H9 (cell line): ENCODE data around the gene R3HDM1. TPM values are rescaled to one million over a fixed set of nuclear protein-coding genes. Genes with fewer than 3 reads are reported as not detected.

Source experiments
- DNase-seq: peaks from one replicate; pipeline ENCODE4 v3.0.0-alpha.2; 2017
- H2AFZ ChIP-seq: one replicate; pipeline ENCODE4 v1.6.1; 2013; ENCODE audit warnings: mild to moderate bottlenecking, low read length, control low read depth, moderate library complexity
- H2AK5ac ChIP-seq: 2 replicates; pipeline ENCODE4 v1.6.1; 2013; ENCODE audit warnings: low read length, control low read depth, mixed read lengths; ENCODE audit not compliant: insufficient read length
- H2BK120ac ChIP-seq: one replicate; pipeline ENCODE4 v1.6.1; 2013; ENCODE audit warnings: low read depth, mild to moderate bottlenecking, low read length, control low read depth, inconsistent platforms; ENCODE audit not compliant: poor library complexity, severe bottlenecking
- H2BK12ac ChIP-seq: 2 replicates; pipeline ENCODE4 v1.6.1; 2013; ENCODE audit warnings: low read length, control low read depth, mixed read lengths, low read depth; ENCODE audit not compliant: insufficient read length
- H2BK15ac ChIP-seq: 2 replicates; pipeline ENCODE4 v1.6.1; 2013; ENCODE audit warnings: low read depth, low read length, control low read depth
- H2BK20ac ChIP-seq: one replicate; pipeline ENCODE4 v1.6.1; 2013; ENCODE audit warnings: low read depth, mild to moderate bottlenecking, low read length, control low read depth, inconsistent platforms; ENCODE audit not compliant: poor library complexity, severe bottlenecking
- H2BK5ac ChIP-seq: 2 replicates; pipeline ENCODE4 v1.6.1; 2013; ENCODE audit warnings: low read length, control low read depth, mixed read lengths; ENCODE audit not compliant: insufficient read length
- H3K14ac ChIP-seq: 2 replicates; pipeline ENCODE4 v1.6.1; 2013; ENCODE audit warnings: low read length, control low read depth; ENCODE audit not compliant: insufficient read depth
- H3K18ac ChIP-seq: 2 replicates; pipeline ENCODE4 v1.6.1; 2013; ENCODE audit warnings: low read depth, mild to moderate bottlenecking, mixed read lengths, low read length, control low read depth; ENCODE audit not compliant: insufficient read length
- H3K23ac ChIP-seq: 2 replicates; pipeline ENCODE4 v1.6.1; 2013; ENCODE audit warnings: low read length, control low read depth, mixed read lengths, low read depth; ENCODE audit not compliant: insufficient read length
- H3K23me2 ChIP-seq: 2 replicates; pipeline ENCODE4 v1.6.1; 2013; ENCODE audit warnings: low read depth, mild to moderate bottlenecking, mixed read lengths, low read length, control low read depth; ENCODE audit not compliant: insufficient read length, poor library complexity, severe bottlenecking
- H3K27ac ChIP-seq: 2 replicates; pipeline ENCODE4 v1.5.1; 2013; ENCODE audit warnings: low read length, control low read depth, mixed read lengths, low read depth; ENCODE audit not compliant: insufficient read length
- H3K27me3 ChIP-seq: 2 replicates; pipeline ENCODE4 v1.6.1; 2013; ENCODE audit warnings: low read length, control low read depth, inconsistent platforms; ENCODE audit not compliant: insufficient read depth
- H3K4ac ChIP-seq: 2 replicates; pipeline ENCODE4 v1.6.1; 2013; ENCODE audit warnings: low read depth, mild to moderate bottlenecking, control low read depth, inconsistent platforms, low read length, moderate library complexity
- H3K4me1 ChIP-seq: 2 replicates; pipeline ENCODE4 v1.6.1; 2013; ENCODE audit warnings: low read length, control low read depth, inconsistent platforms; ENCODE audit not compliant: insufficient read depth
- H3K4me2 ChIP-seq: 2 replicates; pipeline ENCODE4 v1.6.1; 2013; ENCODE audit warnings: low read length, control low read depth, mixed read lengths; ENCODE audit not compliant: insufficient read length, insufficient read depth
- H3K56ac ChIP-seq: 2 replicates; pipeline ENCODE4 v1.6.1; 2013; ENCODE audit warnings: low read depth, mild to moderate bottlenecking, mixed read lengths, low read length, control low read depth; ENCODE audit not compliant: insufficient read length
- H3K79me1 ChIP-seq: 2 replicates; pipeline ENCODE4 v1.6.1; 2013; ENCODE audit warnings: low read depth, mild to moderate bottlenecking, moderate library complexity, low read length, control low read depth, inconsistent platforms; ENCODE audit not compliant: insufficient read depth, poor library complexity, severe bottlenecking
- H3K79me2 ChIP-seq: 2 replicates; pipeline ENCODE4 v1.6.1; 2013; ENCODE audit warnings: low read length, control low read depth, inconsistent platforms; ENCODE audit not compliant: insufficient read depth
- H3K9ac ChIP-seq: 2 replicates; pipeline ENCODE4 v1.6.1; 2013; ENCODE audit warnings: low read length, control low read depth, mixed read lengths; ENCODE audit not compliant: insufficient read length; ENCODE audit errors: extremely low read depth
- H3K9me3 ChIP-seq: one replicate; pipeline ENCODE4 v1.6.1; 2013; ENCODE audit warnings: low read depth, low read length, inconsistent platforms; ENCODE audit not compliant: control insufficient read depth
- H3T11ph ChIP-seq: one replicate; pipeline ENCODE4 v1.6.1; 2013; ENCODE audit warnings: mild to moderate bottlenecking, low read length, control low read depth, inconsistent platforms
- H4K20me1 ChIP-seq: one replicate; pipeline ENCODE4 v1.6.1; 2013; ENCODE audit not compliant: control insufficient read depth, insufficient read length, insufficient read depth
- H4K5ac ChIP-seq: 2 replicates; pipeline ENCODE4 v1.6.1; 2013; ENCODE audit warnings: low read depth, mild to moderate bottlenecking, mixed read lengths, low read length, control low read depth; ENCODE audit not compliant: insufficient read length
- H4K8ac ChIP-seq: replicated peaks from 2 replicates; pipeline ENCODE4 v1.6.1; 2013; ENCODE audit warnings: low read length, control low read depth, mixed read lengths, low read depth; ENCODE audit not compliant: insufficient read length
- H4K91ac ChIP-seq: 2 replicates; pipeline ENCODE4 v1.6.1; 2013; ENCODE audit warnings: low read depth, mild to moderate bottlenecking, moderate library complexity, mixed read lengths, low read length, control low read depth; ENCODE audit not compliant: insufficient read length
- H3K27ac Mint-ChIP-seq, 3 experiments: 2 replicates in 2 of 3; 3 replicates in 1 of 3; pipeline ENCODE4 v1.8.0; 2020 to 2021; ENCODE audit warnings: mixed read lengths in 3 of 3, mild to moderate bottlenecking in 1 of 3, moderate library complexity in 1 of 3
- H3K27me3 Mint-ChIP-seq: 2 replicates; pipeline ENCODE4 v1.8.0; 2021; ENCODE audit warnings: low read depth, mild to moderate bottlenecking, moderate library complexity, mixed read lengths
- H3K36me3 Mint-ChIP-seq, 3 experiments: 2 replicates in 2 of 3; 3 replicates in 1 of 3; pipeline ENCODE4 v1.8.0; 2020 to 2021; ENCODE audit warnings: low read depth in 3 of 3, mixed read lengths in 3 of 3; ENCODE audit not compliant: insufficient read depth in 1 of 3
- H3K4me1 Mint-ChIP-seq, 2 experiments: 2 replicates each; pipeline ENCODE4 v1.8.0; 2020; ENCODE audit warnings: mixed read lengths in 2 of 2
- H3K4me3 Mint-ChIP-seq, 2 experiments: 2 replicates in 1 of 2; 3 replicates in 1 of 2; pipeline ENCODE4 v1.8.0; 2020 to 2021; ENCODE audit warnings: mild to moderate bottlenecking in 2 of 2, mixed read lengths in 2 of 2, moderate library complexity in 1 of 2
- H3K9me3 Mint-ChIP-seq, 2 experiments: 2 replicates in 1 of 2; 3 replicates in 1 of 2; pipeline ENCODE4 v1.8.0; 2020; ENCODE audit warnings: mild to moderate bottlenecking in 2 of 2, mixed read lengths in 2 of 2, moderate library complexity in 1 of 2
- CTCF ChIP-seq: fragments of 200-600 bp; sonication (generic); conservative IDR thresholded peaks from 3 replicates; pipeline ENCODE4 v1.8.0; 2021; ENCODE audit warnings: antibody characterized with exemption, mild to moderate bottlenecking
- WGBS: extraction: QIAGEN DNeasy Blood & Tissue Kit; methylation state at CpG from one replicate; pipeline ENCODE4 v1.1.7; 2013; ENCODE audit warnings: missing lambda C conversion rate, low lambda C conversion rate, mixed read lengths; ENCODE audit not compliant: insufficient read length; ENCODE audit errors: extremely low coverage; 5-methylcytosine and 5-hydroxymethylcytosine counted together
- total RNA-seq: library from RNA; stranded (reverse); gene quantifications from 2 replicates; pipeline ENCODE4 v1.2.1, GENCODE V29; 2021

R3HDM1 gene
- total RNA-seq, 1 experiment from 2014 or later, result 58.8 TPM

GRCh38 chr2:135638825-135639224 lies 107.5 kb downstream of the R3HDM1 start:
- H2BK20ac ChIP-seq, result no peak overlapping the region
- no peak overlapping the region for H2BK5ac ChIP-seq
- no peak overlapping the region for H3K27ac ChIP-seq
- no CpG with 5 or more reads among the region's 3 CpGs for WGBS
- no peaks in the 10 kb centered on the region for H3K23me2 ChIP-seq
- no peak overlapping the region for H3K9ac ChIP-seq
- no peaks in the 10 kb centered on the region for H3K27me3 Mint-ChIP-seq
- no peak for DNase-seq
- H2AK5ac ChIP-seq, result no peak overlapping the region
- no peak overlapping the region for H3K4me3 Mint-ChIP-seq
- H3K4me1 Mint-ChIP-seq, result no peaks in the 10 kb centered on the region
- no peak overlapping the region for H3K23ac ChIP-seq
- H3K4ac ChIP-seq, result no peak overlapping the region
- no peaks in the 10 kb centered on the region for H4K20me1 ChIP-seq
- TF ChIP-seq CTCF, result no peak; the same call in 2 of the 3 replicates
- no peak overlapping the region for H4K91ac ChIP-seq
- H3K9me3 Mint-ChIP-seq, result no peaks in the 10 kb centered on the region
- H2BK15ac ChIP-seq, result no peak overlapping the region
- no peaks in the 10 kb centered on the region for H3K27me3 ChIP-seq
- H2BK120ac ChIP-seq, result no peak overlapping the region
- H3K79me2 ChIP-seq, result no peaks in the 10 kb centered on the region
- no peaks in the 10 kb centered on the region for H3K9me3 ChIP-seq
- H3K18ac ChIP-seq, result no peak overlapping the region
- no peak overlapping the region for H3K4me2 ChIP-seq
- no peak overlapping the region for H3K14ac ChIP-seq
- H2BK12ac ChIP-seq, result no peak overlapping the region
- peaks cover 10 to 47% (median 33%) of the 10 kb centered on the region in 3 experiments; a peak in 5 of 7 replicates for H3K36me3 Mint-ChIP-seq
- no peak overlapping the region for H2AFZ ChIP-seq
- H4K5ac ChIP-seq, result no peak overlapping the region
- no peaks in the 10 kb centered on the region for H3K4me1 ChIP-seq
- no peak overlapping the region for H3K27ac Mint-ChIP-seq
- H3K79me1 ChIP-seq, result no peaks in the 10 kb centered on the region
- no peak overlapping the region for H4K8ac ChIP-seq
- no peak overlapping the region for H3T11ph ChIP-seq
- H3K56ac ChIP-seq, result no peak overlapping the region
